Ovary (tissue), 3 donors: ENCODE data around the gene COQ7.

Experiments
- CTCF ChIP-seq, 3 donors: fragments of 450-650 bp in 2 of 3; fragments of 200-600 bp in 1 of 3; IDR thresholded peaks; one replicate each; pipeline versions ENCODE4 v1.5.1 to v1.8.0; 2016 to 2022; ENCODE audit warnings: antibody characterized with exemption in 3 of 3, mild to moderate bottlenecking in 1 of 3
- EP300 ChIP-seq: sonication (generic); formaldehyde crosslinking; IDR thresholded peaks from one replicate; pipeline ENCODE4 v1.6.1; 2017; ENCODE audit warnings: antibody characterized with exemption
- POLR2A ChIP-seq: fragments of 450-650 bp; IDR thresholded peaks from one replicate; pipeline ENCODE4 v1.6.1; 2017; ENCODE audit warnings: antibody characterized with exemption, mild to moderate bottlenecking, moderate library complexity
- donor health status: DM: no; HTN: no; CAD: no.

GRCh38 chr16:19116711-19117449 lies 49.5 kb downstream of the COQ7 start:
- TF ChIP-seq EP300 (no peak), CTCF (IDR thresholded peaks at IDR 0.05) (no peak), POLR2A (no peak)
